Chondrocyte (in vitro differentiated cells): ENCODE results near the gene GRPR. TPM values are rescaled to one million over a fixed set of nuclear protein-coding genes. Genes with fewer than 3 reads are reported as not detected.

ENCODE experiments used
- DNase-seq: peaks from one replicate; pipeline ENCODE4 v3.0.0; 2021; ENCODE audit warnings: mixed read lengths, low spot score
- H3K27ac Mint-ChIP-seq: one replicate; pipeline ENCODE4 v1.8.0; 2021; ENCODE audit warnings: mild to moderate bottlenecking, moderate library complexity, mixed read lengths; ENCODE audit not compliant: unreplicated experiment
- H3K27me3 Mint-ChIP-seq: 2 replicates; pipeline ENCODE4 v1.8.0; 2021; ENCODE audit warnings: low read depth, mixed read lengths
- H3K36me3 Mint-ChIP-seq: 2 replicates; pipeline ENCODE4 v1.8.0; 2021; ENCODE audit warnings: low read depth, mixed read lengths
- H3K4me1 Mint-ChIP-seq: 2 replicates; pipeline ENCODE4 v1.8.0; 2021; ENCODE audit warnings: low read depth, mild to moderate bottlenecking, mixed read lengths
- H3K4me3 Mint-ChIP-seq: one replicate; pipeline ENCODE4 v1.8.0; 2021; ENCODE audit warnings: mild to moderate bottlenecking, moderate library complexity, mixed read lengths; ENCODE audit not compliant: unreplicated experiment
- H3K9me3 Mint-ChIP-seq: 2 replicates; pipeline ENCODE4 v1.8.0; 2021; ENCODE audit warnings: low read depth, mixed read lengths
- long read RNA-seq: library from polyadenylated mRNA; stranded (forward); transcript quantifications from one replicate; pipeline ENCODE4 v2.0.0, GENCODE V29; 2021
- total RNA-seq: library from RNA; stranded (reverse); gene quantifications from 3 replicates; pipeline ENCODE4 v1.2.1, GENCODE V29; 2021
- TF ChIP-seq, protein P1 (sequence below): fragments of 200-600 bp; sonication (generic); IDR thresholded peaks from 2 replicates; pipeline ENCODE4 v1.5.0; 2021; ENCODE audit warnings: antibody characterized with exemption, mild to moderate bottlenecking, moderate library complexity

The GRPR gene
- total RNA-seq = 0.17 to 0.23 TPM in 2 of 3 replicates, not detected in the other
- long read RNA-seq = 0 reads

DNA sequence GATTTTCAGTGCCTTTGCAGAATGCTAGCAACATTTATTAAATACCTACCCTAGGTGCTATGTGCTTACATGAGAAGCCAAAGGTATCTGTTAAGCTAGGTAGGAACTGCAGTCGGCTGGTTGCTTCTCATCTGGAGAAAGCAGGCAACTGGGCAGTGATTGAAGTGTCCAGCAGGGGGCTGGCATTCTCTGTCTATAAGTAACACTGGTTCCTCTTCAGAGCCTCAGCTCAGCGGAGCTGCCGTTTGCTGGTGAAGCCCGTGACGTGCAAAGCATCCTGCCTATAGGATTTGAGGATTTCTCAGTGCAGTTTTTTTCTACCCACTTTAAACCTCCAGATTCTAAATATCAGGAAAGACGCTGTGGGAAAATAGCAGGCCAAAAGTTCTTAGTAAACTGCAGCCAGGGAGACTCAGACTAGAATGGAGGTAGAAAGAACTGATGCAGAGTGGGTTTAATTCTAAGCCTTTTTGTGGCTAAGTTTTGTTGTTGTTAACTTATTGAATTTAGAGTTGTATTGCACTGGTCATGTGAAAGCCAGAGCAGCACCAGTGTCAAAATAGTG is at the start of gene GRPR:
Gene GRPR, plus strand, starts transcription at position 344 of the 565 bp plus-strand sequence. CDS start 389 bp downstream, outside the sequence.
- H3K4me3 Mint-ChIP-seq = no peak within 1 kb of the TSS
- H3K36me3 Mint-ChIP-seq = peaks cover 4% of the 10 kb centered on the region
- H3K27ac Mint-ChIP-seq = no peak within 1 kb of the TSS
- peak; percentile 94 for DNase-seq
- peaks cover 4% of the 10 kb centered on the region for H3K9me3 Mint-ChIP-seq
- TF ChIP-seq, protein P1, sequence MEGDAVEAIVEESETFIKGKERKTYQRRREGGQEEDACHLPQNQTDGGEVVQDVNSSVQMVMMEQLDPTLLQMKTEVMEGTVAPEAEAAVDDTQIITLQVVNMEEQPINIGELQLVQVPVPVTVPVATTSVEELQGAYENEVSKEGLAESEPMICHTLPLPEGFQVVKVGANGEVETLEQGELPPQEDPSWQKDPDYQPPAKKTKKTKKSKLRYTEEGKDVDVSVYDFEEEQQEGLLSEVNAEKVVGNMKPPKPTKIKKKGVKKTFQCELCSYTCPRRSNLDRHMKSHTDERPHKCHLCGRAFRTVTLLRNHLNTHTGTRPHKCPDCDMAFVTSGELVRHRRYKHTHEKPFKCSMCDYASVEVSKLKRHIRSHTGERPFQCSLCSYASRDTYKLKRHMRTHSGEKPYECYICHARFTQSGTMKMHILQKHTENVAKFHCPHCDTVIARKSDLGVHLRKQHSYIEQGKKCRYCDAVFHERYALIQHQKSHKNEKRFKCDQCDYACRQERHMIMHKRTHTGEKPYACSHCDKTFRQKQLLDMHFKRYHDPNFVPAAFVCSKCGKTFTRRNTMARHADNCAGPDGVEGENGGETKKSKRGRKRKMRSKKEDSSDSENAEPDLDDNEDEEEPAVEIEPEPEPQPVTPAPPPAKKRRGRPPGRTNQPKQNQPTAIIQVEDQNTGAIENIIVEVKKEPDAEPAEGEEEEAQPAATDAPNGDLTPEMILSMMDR = peak; percentile 94
- H3K27me3 Mint-ChIP-seq = no peaks in the 10 kb centered on the region
- peaks cover 12% of the 10 kb centered on the region for H3K4me1 Mint-ChIP-seq

DNA sequence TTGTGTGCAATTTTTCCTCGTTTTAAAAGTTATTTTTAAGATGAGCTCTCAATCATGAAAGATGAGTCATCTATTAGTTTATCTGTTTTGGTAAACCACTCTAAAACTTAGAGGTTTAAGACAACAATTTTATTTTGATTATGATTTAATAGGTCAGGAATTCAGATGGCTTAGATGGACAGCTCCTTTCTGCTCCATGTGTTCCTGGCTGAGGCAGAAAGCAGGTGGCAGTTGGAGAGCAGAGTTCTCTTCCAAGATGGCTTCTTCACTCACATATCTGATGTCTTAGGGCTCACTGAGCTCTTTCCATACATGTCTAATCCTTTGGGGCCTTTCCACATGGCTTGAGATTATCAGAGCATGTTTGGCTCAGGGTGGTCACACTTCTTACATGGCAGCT is 48.3 kb upstream of the GRPR start:
- Mint-ChIP-seq H3K4me3 (no peak overlapping the region), H3K27ac (no peak overlapping the region), H3K4me1 (no peaks in the 10 kb centered on the region), H3K36me3 (peaks cover 2% of the 10 kb centered on the region), H3K9me3 (peaks cover 18% of the 10 kb centered on the region), H3K27me3 (peaks cover 4% of the 10 kb centered on the region)
- DNase-seq = no peak
- TF ChIP-seq, protein P1 = no peak

DNA sequence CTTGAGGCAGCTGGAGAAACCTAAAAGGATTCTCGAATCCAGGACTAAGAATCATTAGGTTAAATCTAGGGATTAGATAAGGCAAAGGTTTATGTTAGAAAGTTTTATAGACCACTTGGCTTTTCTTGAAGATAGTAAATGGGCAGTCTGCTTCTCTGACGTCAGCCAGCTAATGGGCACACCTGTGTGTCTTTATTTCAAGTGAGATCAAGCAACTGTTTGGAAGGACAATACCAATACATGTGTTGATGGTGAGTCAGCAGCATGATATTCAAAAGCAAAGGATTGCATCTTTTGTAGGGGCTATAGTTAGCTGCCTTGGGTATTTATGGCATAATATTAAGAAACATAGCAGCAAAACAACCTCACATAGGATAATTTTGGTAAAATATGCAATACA is 46.5 kb upstream of the GRPR start:
- no peak for DNase-seq
- Mint-ChIP-seq H3K27ac (no peak overlapping the region), H3K36me3 (peaks cover under 1% of the 10 kb centered on the region), H3K9me3 (peaks cover 4% of the 10 kb centered on the region), H3K4me3 (no peak overlapping the region), H3K27me3 (peaks cover 4% of the 10 kb centered on the region), H3K4me1 (no peaks in the 10 kb centered on the region)
- TF ChIP-seq, protein P1 = no peak

DNA sequence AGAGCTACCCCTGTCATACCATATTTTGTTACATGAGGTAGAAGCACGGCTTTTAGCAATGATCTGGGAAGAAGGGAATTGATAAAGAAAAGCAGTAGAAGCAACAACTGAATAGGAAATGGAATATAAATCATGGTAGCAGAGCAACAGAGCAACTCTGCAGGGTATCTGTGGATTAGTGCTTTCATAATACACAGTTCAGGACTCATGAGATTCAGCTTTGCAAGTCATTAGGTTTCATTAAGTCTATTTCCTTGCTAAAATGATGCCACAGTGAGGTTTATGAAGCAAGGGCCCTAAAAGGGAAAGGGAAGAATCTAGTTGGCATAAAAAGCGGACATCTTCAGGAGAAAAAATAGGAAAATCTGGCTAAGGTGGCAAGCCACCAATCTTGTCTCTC is 45.6 kb upstream of the GRPR start:
- H3K9me3 Mint-ChIP-seq = no peaks in the 10 kb centered on the region
- no peak overlapping the region for H3K27ac Mint-ChIP-seq
- H3K4me3 Mint-ChIP-seq = no peak overlapping the region
- no peak for DNase-seq
- TF ChIP-seq, protein P1 = no peak
- H3K36me3 Mint-ChIP-seq = no peaks in the 10 kb centered on the region
- H3K27me3 Mint-ChIP-seq = peaks cover 4% of the 10 kb centered on the region
- H3K4me1 Mint-ChIP-seq = no peaks in the 10 kb centered on the region

DNA sequence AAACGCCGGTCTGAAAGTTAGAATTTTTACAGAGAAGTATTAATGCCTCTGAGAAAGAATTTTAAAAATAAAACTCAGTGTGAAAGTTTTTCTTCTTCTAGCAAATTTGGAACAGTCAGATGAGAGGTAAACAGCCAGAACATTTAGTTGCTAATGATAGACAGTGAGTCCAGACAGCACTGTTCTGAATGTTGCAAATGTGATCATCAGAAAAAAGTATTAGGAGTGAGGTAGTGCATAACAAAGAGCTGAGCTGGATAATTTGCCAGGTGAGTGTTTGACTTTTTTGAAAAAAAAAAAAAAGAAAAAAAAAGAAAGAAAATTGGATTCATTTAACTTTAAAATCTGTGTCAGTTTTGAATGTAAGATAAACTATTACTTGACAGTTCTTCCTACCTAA is 42.0 kb upstream of the GRPR start:
- TF ChIP-seq, protein P1 = no peak
- Mint-ChIP-seq H3K4me3 (no peak overlapping the region), H3K9me3 (peaks cover 4% of the 10 kb centered on the region), H3K4me1 (no peaks in the 10 kb centered on the region), H3K36me3 (no peaks in the 10 kb centered on the region), H3K27me3 (peaks cover 10% of the 10 kb centered on the region), H3K27ac (no peak overlapping the region)
- DNase-seq = no peak
